Caco-2 (cell line): ENCODE data around the gene FBXO17. TPM values are rescaled to one million over a fixed set of nuclear protein-coding genes. Genes with fewer than 3 reads are reported as not detected.

Experiments used
- BruUV-seq: library from RNA; stranded (reverse); fragments of 400-500 nt; replicated peaks from 2 replicates; lab custom pipeline; 2021; lab: Mats Ljungman, UMichigan
- CTCF ChIA-PET: fragments of 300-600 bp; sonication (Branson Sonifier 250); formaldehyde crosslinking; loops from one replicate; lab custom pipeline; 2022; ENCODE audit warnings: antibody characterized with exemption; lab: Charles Lee
- POLR2A ChIA-PET: fragments of 300-600 bp; sonication (Branson Sonifier 250); formaldehyde crosslinking; loops from one replicate; lab custom pipeline; 2022; ENCODE audit warnings: antibody characterized with exemption; lab: Charles Lee
- DNase-seq, 2 experiments: peaks; one replicate each; pipeline versions ENCODE4 v3.0.0 to v3.0.0-alpha.2; 2020 to 2022
- H3K27me3 ChIP-seq: replicated peaks from 2 replicates; pipeline ENCODE4 v1.6.0; 2011; ENCODE audit warnings: low read length; ENCODE audit not compliant: control insufficient read depth, insufficient read depth
- H3K36me3 ChIP-seq: 2 replicates; pipeline ENCODE4 v1.5.1; 2011; ENCODE audit warnings: low read length; ENCODE audit not compliant: control insufficient read depth, insufficient read depth
- H3K4me1 ChIP-seq: fragments of 250-450 bp; sonication (Bioruptor Pico); 2 replicates; pipeline ENCODE4 v1.5.1; 2020; ENCODE audit warnings: mild to moderate bottlenecking
- H3K4me3 ChIP-seq: 2 replicates; pipeline ENCODE4 v1.5.1; 2011; ENCODE audit warnings: low read depth, mild to moderate bottlenecking, control low read depth, low read length
- H3K9me3 ChIP-seq: fragments of 250-450 bp; sonication (Bioruptor Pico); 2 replicates; pipeline ENCODE4 v1.5.1; 2020; ENCODE audit warnings: mild to moderate bottlenecking, moderate library complexity
- H3K27ac Mint-ChIP-seq: one replicate; pipeline ENCODE4 v1.8.0; 2022; ENCODE audit warnings: mixed read lengths; ENCODE audit not compliant: unreplicated experiment
- H3K27me3 Mint-ChIP-seq: one replicate; pipeline ENCODE4 v1.8.0; 2022; ENCODE audit warnings: mixed read lengths; ENCODE audit not compliant: insufficient read depth, unreplicated experiment
- H3K36me3 Mint-ChIP-seq: one replicate; pipeline ENCODE4 v1.8.0; 2022; ENCODE audit warnings: mild to moderate bottlenecking, mixed read lengths; ENCODE audit not compliant: insufficient read depth, unreplicated experiment
- H3K4me1 Mint-ChIP-seq: one replicate; pipeline ENCODE4 v1.8.0; 2022; ENCODE audit warnings: low read depth, mixed read lengths; ENCODE audit not compliant: unreplicated experiment
- H3K4me3 Mint-ChIP-seq: one replicate; pipeline ENCODE4 v1.8.0; 2022; ENCODE audit warnings: mild to moderate bottlenecking, moderate library complexity, mixed read lengths; ENCODE audit not compliant: unreplicated experiment
- H3K9me3 Mint-ChIP-seq: one replicate; pipeline ENCODE4 v1.8.0; 2022; ENCODE audit warnings: mixed read lengths; ENCODE audit not compliant: unreplicated experiment
- CTCF ChIP-seq, 2 experiments: fragments of 200-600 bp in 1 of 2; IDR thresholded peaks; 1 replicate in 1 of 2; 2 replicates in 1 of 2; pipeline versions ENCODE4 v1.5.1 to v1.8.0; 2011 to 2022; ENCODE audit warnings: antibody characterized with exemption in 1 of 2, control low read depth in 1 of 2, inconsistent platforms in 1 of 2, low read depth in 1 of 2, low read length in 1 of 2, mild to moderate bottlenecking in 1 of 2, moderate library complexity in 1 of 2; ENCODE audit not compliant: insufficient read depth in 1 of 2, severe bottlenecking in 1 of 2, unreplicated experiment in 1 of 2
- intact Hi-C: fragments of 100-400 bp; cut with micrococcal nuclease; formaldehyde crosslinking; loops from one replicate; pipeline ENCODE4 v1.10.0; 2022; ENCODE audit not compliant: unreplicated experiment
- total RNA-seq: library from RNA; stranded (reverse); gene quantifications from 2 replicates; pipeline ENCODE4 v1.2.3, GENCODE V29; 2022

The FBXO17 gene
- total RNA-seq, 1 experiment from 2014 or later, result 42.8 TPM

GRCh38 chr19:38911388-38912001 lies 64.0 kb downstream of the FBXO17 start:
- no TSS peak for BruUV-seq
- Mint-ChIP-seq H3K4me3 (no peak overlapping the region), H3K27ac (no peak overlapping the region), H3K36me3 (peaks cover 33% of the 10 kb centered on the region), H3K9me3 (no peaks in the 10 kb centered on the region), H3K27me3 (no peaks in the 10 kb centered on the region), H3K4me1 (no peaks in the 10 kb centered on the region)
- Histone ChIP-seq H3K4me1 (no peaks in the 10 kb centered on the region), H3K36me3 (peaks cover 1% of the 10 kb centered on the region), H3K4me3 (no peak overlapping the region), H3K9me3 (no peaks in the 10 kb centered on the region; the same call in 1 of the 2 replicates), H3K27me3 (no peaks in the 10 kb centered on the region)
- ChIA-PET POLR2A (interaction anchor here (0.6 kb wide), 1 partner anchor 60 kb away, joined by 4 read pairs; no protein-coding TSS in a partner anchor), CTCF (no interaction called here)
- no peak for DNase-seq
- no peak for TF ChIP-seq CTCF (IDR thresholded peaks at IDR 0.05; ENCODE audit: insufficient read depth in 1 of 2, low read depth in 1 of 2, low read length in 1 of 2, severe bottlenecking in 1 of 2, unreplicated experiment in 1 of 2)
- intact Hi-C loops, result no loop called here

- intact Hi-C loops, result no loop called here
- no peak for DNase-seq
- H3K27me3 ChIP-seq, result no peaks in the 10 kb centered on the region
- TF ChIP-seq CTCF (IDR thresholded peaks at IDR 0.05; ENCODE audit: insufficient read depth in 1 of 2, low read depth in 1 of 2, low read length in 1 of 2, severe bottlenecking in 1 of 2, unreplicated experiment in 1 of 2), result no peak
- H3K9me3 Mint-ChIP-seq, result no peaks in the 10 kb centered on the region
- no peaks in the 10 kb centered on the region for H3K4me1 Mint-ChIP-seq
- H3K36me3 Mint-ChIP-seq, result peaks cover 33% of the 10 kb centered on the region
- ChIA-PET POLR2A (no interaction called here), CTCF (no interaction called here)
- BruUV-seq, result no TSS peak
- no peaks in the 10 kb centered on the region for H3K27me3 Mint-ChIP-seq
- H3K4me3 ChIP-seq, result no peak overlapping the region
- no peaks in the 10 kb centered on the region; the same call in 1 of the 2 replicates for H3K9me3 ChIP-seq
- peaks cover 3% of the 10 kb centered on the region for H3K36me3 ChIP-seq
- H3K27ac Mint-ChIP-seq, result peak overlapping the region; percentile 4
- no peaks in the 10 kb centered on the region for H3K4me1 ChIP-seq
- H3K4me3 Mint-ChIP-seq, result no peak overlapping the region
These were observed 65.1 kb downstream of the FBXO17 start for GRCh38 chr19:38910488-38910887.

- Histone ChIP-seq H3K4me1 (peaks cover 10% of the 10 kb centered on the region), H3K27me3 (no peaks in the 10 kb centered on the region), H3K36me3 (peaks cover 3% of the 10 kb centered on the region; the same call in 1 of the 2 replicates), H3K4me3 (no peak overlapping the region), H3K9me3 (no peaks in the 10 kb centered on the region; the same call in 1 of the 2 replicates)
- Mint-ChIP-seq H3K4me1 (peaks cover 7% of the 10 kb centered on the region), H3K36me3 (peaks cover 41% of the 10 kb centered on the region), H3K9me3 (no peaks in the 10 kb centered on the region), H3K27ac (no peak overlapping the region), H3K4me3 (no peak overlapping the region), H3K27me3 (no peaks in the 10 kb centered on the region)
- TF ChIP-seq CTCF (IDR thresholded peaks at IDR 0.05; ENCODE audit: insufficient read depth in 1 of 2, low read depth in 1 of 2, low read length in 1 of 2, severe bottlenecking in 1 of 2, unreplicated experiment in 1 of 2), result no peak
- POLR2A ChIA-PET, result no interaction called here
- CTCF ChIA-PET, result no interaction called here
- intact Hi-C loops, result no loop called here
- no peak for DNase-seq
- no TSS peak for BruUV-seq
These were observed 66.6 kb downstream of the FBXO17 start for GRCh38 chr19:38908911-38909310.
